ENCODE data around the gene PITX2. TPM values are rescaled to one million over a fixed set of nuclear protein-coding genes. Genes with fewer than 3 reads are reported as not detected.

PITX2 gene
- not detected for total RNA-seq

- Mint-ChIP-seq H3K4me3 (peak within 1 kb of the TSS; percentile 62), H3K9me3 (no peaks in the 10 kb centered on the region), H3K36me3 (peaks cover 10% of the 10 kb centered on the region), H3K27me3 (peaks cover 92% of the 10 kb centered on the region), H3K4me1 (ENCODE audit: low read depth) (peaks cover 22% of the 10 kb centered on the region), H3K27ac (no peak within 1 kb of the TSS)
- intact Hi-C loops (cut with micrococcal nuclease), result no loop called here
- CTCF ChIA-PET, result no interaction called here
- POLR2A ChIA-PET, result no interaction called here
- DNase-seq, result peak; percentile 79
Measured at GRCh38 chr4:110622841-110623717, at the start of gene PITX2. TSS of gene PITX2 (minus strand) at chr4:110623077. CDS start at chr4:110622460, 617 bp downstream.

- no peaks in the 10 kb centered on the region for H3K27me3 Mint-ChIP-seq
- no peak for DNase-seq
- H3K9me3 Mint-ChIP-seq, result no peaks in the 10 kb centered on the region
- no peak overlapping the region for H3K4me3 Mint-ChIP-seq
- no peaks in the 10 kb centered on the region for H3K36me3 Mint-ChIP-seq
- no peaks in the 10 kb centered on the region for H3K4me1 Mint-ChIP-seq (ENCODE audit: low read depth)
- POLR2A ChIA-PET, result no interaction called here
- CTCF ChIA-PET, result no interaction called here
- intact Hi-C loops (cut with micrococcal nuclease), result no loop called here
- H3K27ac Mint-ChIP-seq, result no peak overlapping the region
Measured at GRCh38 chr4:110671679-110672078, 48.8 kb upstream of the PITX2 start.

GRCh38 chr4:110669663-110670062 lies 46.8 kb upstream of the PITX2 start:
- peaks cover 2% of the 10 kb centered on the region for H3K27me3 Mint-ChIP-seq
- no peaks in the 10 kb centered on the region for H3K9me3 Mint-ChIP-seq
- no peaks in the 10 kb centered on the region for H3K36me3 Mint-ChIP-seq
- CTCF ChIA-PET, result no interaction called here
- H3K27ac Mint-ChIP-seq, result no peak overlapping the region
- intact Hi-C loops (cut with micrococcal nuclease), result no loop called here
- H3K4me3 Mint-ChIP-seq, result no peak overlapping the region
- no peaks in the 10 kb centered on the region for H3K4me1 Mint-ChIP-seq (ENCODE audit: low read depth)
- DNase-seq, result no peak
- POLR2A ChIA-PET, result no interaction called here

GRCh38 chr4:110668463-110669235 lies 45.8 kb upstream of the PITX2 start:
- no peak overlapping the region for H3K4me3 Mint-ChIP-seq
- ChIA-PET POLR2A (no interaction called here), CTCF (no interaction called here)

GRCh38 chr4:110667670-110668069 lies 44.8 kb upstream of the PITX2 start:
- POLR2A ChIA-PET, result no interaction called here
- CTCF ChIA-PET, result no interaction called here
- Mint-ChIP-seq H3K9me3 (no peaks in the 10 kb centered on the region), H3K27me3 (peaks cover 4% of the 10 kb centered on the region), H3K27ac (no peak overlapping the region), H3K4me1 (ENCODE audit: low read depth) (no peaks in the 10 kb centered on the region), H3K36me3 (no peaks in the 10 kb centered on the region), H3K4me3 (no peak overlapping the region)
- DNase-seq, result no peak
- intact Hi-C loops (cut with micrococcal nuclease), result no loop called here

More at GRCh38 chr4:110668463-110669235, 45.8 kb upstream of the PITX2 start:
- no peak for DNase-seq
- no peaks in the 10 kb centered on the region for H3K9me3 Mint-ChIP-seq
- no peaks in the 10 kb centered on the region for H3K36me3 Mint-ChIP-seq
- H3K27me3 Mint-ChIP-seq, result peaks cover 2% of the 10 kb centered on the region
- intact Hi-C loops (cut with micrococcal nuclease), result no loop called here
- H3K27ac Mint-ChIP-seq, result no peak overlapping the region
- H3K4me1 Mint-ChIP-seq (ENCODE audit: low read depth), result no peaks in the 10 kb centered on the region

GRCh38 chr4:110666030-110666429 lies 43.2 kb upstream of the PITX2 start:
- peaks cover 7% of the 10 kb centered on the region for H3K27me3 Mint-ChIP-seq
- no peak for DNase-seq
- no peaks in the 10 kb centered on the region for H3K36me3 Mint-ChIP-seq
- ChIA-PET POLR2A (no interaction called here), CTCF (no interaction called here)
- H3K27ac Mint-ChIP-seq, result no peak overlapping the region
- intact Hi-C loops (cut with micrococcal nuclease), result no loop called here
- no peaks in the 10 kb centered on the region for H3K4me1 Mint-ChIP-seq (ENCODE audit: low read depth)
- H3K4me3 Mint-ChIP-seq, result no peak overlapping the region
- no peaks in the 10 kb centered on the region for H3K9me3 Mint-ChIP-seq

- intact Hi-C loops (cut with micrococcal nuclease), result no loop called here
- Mint-ChIP-seq H3K27ac (no peak overlapping the region), H3K4me3 (no peak overlapping the region), H3K36me3 (no peaks in the 10 kb centered on the region), H3K27me3 (peaks cover 7% of the 10 kb centered on the region), H3K4me1 (ENCODE audit: low read depth) (no peaks in the 10 kb centered on the region), H3K9me3 (no peaks in the 10 kb centered on the region)
- POLR2A ChIA-PET, result no interaction called here
- no peak for DNase-seq
- CTCF ChIA-PET, result no interaction called here
Measured at GRCh38 chr4:110663738-110664444, 41.0 kb upstream of the PITX2 start.

GRCh38 chr4:110663206-110663605 lies 40.3 kb upstream of the PITX2 start:
- no peaks in the 10 kb centered on the region for H3K36me3 Mint-ChIP-seq
- ChIA-PET CTCF (no interaction called here), POLR2A (no interaction called here)
- no peak overlapping the region for H3K27ac Mint-ChIP-seq
- DNase-seq, result no peak
- peaks cover 7% of the 10 kb centered on the region for H3K27me3 Mint-ChIP-seq
- H3K4me3 Mint-ChIP-seq, result no peak overlapping the region
- H3K9me3 Mint-ChIP-seq, result no peaks in the 10 kb centered on the region
- intact Hi-C loops (cut with micrococcal nuclease), result no loop called here
- no peaks in the 10 kb centered on the region for H3K4me1 Mint-ChIP-seq (ENCODE audit: low read depth)

- POLR2A ChIA-PET, result no interaction called here
Measured at GRCh38 chr4:110660755-110661154, 37.9 kb upstream of the PITX2 start.

GRCh38 chr4:110654254-110654635 lies 31.4 kb upstream of the PITX2 start:
- Mint-ChIP-seq H3K4me3 (no peak overlapping the region), H3K4me1 (ENCODE audit: low read depth) (no peaks in the 10 kb centered on the region), H3K27me3 (peaks cover 4% of the 10 kb centered on the region), H3K36me3 (no peaks in the 10 kb centered on the region), H3K27ac (no peak overlapping the region), H3K9me3 (no peaks in the 10 kb centered on the region)
- intact Hi-C loops (cut with micrococcal nuclease), result no loop called here
- CTCF ChIA-PET, result no interaction called here
- no peak for DNase-seq
- POLR2A ChIA-PET, result no interaction called here

More at GRCh38 chr4:110660755-110661154, 37.9 kb upstream of the PITX2 start:
- no peak for DNase-seq
- H3K4me1 Mint-ChIP-seq (ENCODE audit: low read depth), result no peaks in the 10 kb centered on the region
- no peaks in the 10 kb centered on the region for H3K36me3 Mint-ChIP-seq
- H3K4me3 Mint-ChIP-seq, result no peak overlapping the region
- H3K9me3 Mint-ChIP-seq, result no peaks in the 10 kb centered on the region
- H3K27ac Mint-ChIP-seq, result no peak overlapping the region
- intact Hi-C loops (cut with micrococcal nuclease), result no loop called here
- H3K27me3 Mint-ChIP-seq, result peaks cover 9% of the 10 kb centered on the region
- CTCF ChIA-PET, result no interaction called here

- intact Hi-C loops (cut with micrococcal nuclease), result no loop called here
- no peaks in the 10 kb centered on the region for H3K4me1 Mint-ChIP-seq (ENCODE audit: low read depth)
- no peaks in the 10 kb centered on the region for H3K36me3 Mint-ChIP-seq
- H3K4me3 Mint-ChIP-seq, result no peak overlapping the region
- ChIA-PET CTCF (no interaction called here), POLR2A (no interaction called here)
- peaks cover 4% of the 10 kb centered on the region for H3K27me3 Mint-ChIP-seq
- no peak for DNase-seq
- H3K27ac Mint-ChIP-seq, result no peak overlapping the region
- H3K9me3 Mint-ChIP-seq, result no peaks in the 10 kb centered on the region
Measured at GRCh38 chr4:110653321-110654253, 30.7 kb upstream of the PITX2 start.

- POLR2A ChIA-PET, result no interaction called here
- no peaks in the 10 kb centered on the region for H3K9me3 Mint-ChIP-seq
- no peak for DNase-seq
- intact Hi-C loops (cut with micrococcal nuclease), result no loop called here
- peaks cover 43% of the 10 kb centered on the region for H3K27me3 Mint-ChIP-seq
- no peaks in the 10 kb centered on the region for H3K4me1 Mint-ChIP-seq (ENCODE audit: low read depth)
- no peak overlapping the region for H3K4me3 Mint-ChIP-seq
- H3K27ac Mint-ChIP-seq, result no peak overlapping the region
- peaks cover 6% of the 10 kb centered on the region for H3K36me3 Mint-ChIP-seq
- CTCF ChIA-PET, result no interaction called here
Measured at GRCh38 chr4:110644008-110644407, 21.1 kb upstream of the PITX2 start.

Measured in activated CD4-positive, alpha-beta memory T cell treated with anti-CD3 and anti-CD28 coated beads for 36 hours (primary cell).